GM19193 (cell line): ENCODE measurements around the gene CCDC81.

Experiments
- POLR2A ChIP-seq: IDR thresholded peaks from 4 replicates; pipeline ENCODE4 v1.6.1; 2011; ENCODE audit not compliant: insufficient read depth, insufficient read length; ENCODE audit errors: extremely low read depth

Gene CCDC81

GRCh38 chr11:86418106-86418505 is 43.4 kb downstream of the CCDC81 start:
- no peak for TF ChIP-seq POLR2A

GRCh38 chr11:86418513-86418912 is 43.8 kb downstream of the CCDC81 start:
- TF ChIP-seq POLR2A = no peak

DNA sequence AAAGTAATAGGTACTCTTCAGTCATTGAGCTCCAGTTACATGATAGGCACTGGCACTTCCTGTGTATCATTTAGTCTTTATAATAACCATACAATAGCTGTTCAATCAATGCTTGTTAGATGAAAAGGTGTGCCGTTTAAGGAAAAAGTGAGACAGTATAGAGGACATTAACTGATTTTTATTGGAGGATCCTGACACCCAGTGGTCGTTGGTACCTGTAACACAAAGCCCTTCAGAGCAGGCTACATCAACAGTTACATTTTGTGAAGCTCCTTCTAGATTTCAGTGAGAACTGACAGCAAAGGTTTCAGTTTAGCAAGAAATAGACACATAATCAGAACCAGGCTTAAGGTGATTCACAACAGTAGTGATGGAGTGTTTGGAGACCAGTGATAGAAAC is 44.2 kb downstream of the CCDC81 start:
- TF ChIP-seq POLR2A = no peak

DNA sequence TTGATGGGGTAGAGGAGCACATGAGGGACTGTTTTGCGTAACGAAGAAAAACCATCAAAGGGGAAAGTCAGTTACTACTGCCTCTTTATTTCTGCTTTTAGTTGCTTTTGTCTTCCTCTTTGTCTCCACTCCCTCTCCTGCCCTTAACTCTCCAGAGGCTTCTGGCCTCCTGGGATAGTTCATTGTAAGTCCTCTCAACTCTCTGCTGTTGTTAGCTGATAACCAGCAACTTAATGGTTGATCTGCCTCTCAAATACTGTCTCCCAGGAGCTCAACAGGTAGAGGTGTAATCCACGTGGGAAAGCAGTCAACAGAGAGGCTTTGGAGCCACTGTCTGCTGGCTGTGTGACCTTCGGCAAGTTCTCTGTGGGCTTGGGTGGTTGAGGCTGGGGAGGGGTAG is 47.3 kb downstream of the CCDC81 start:
- TF ChIP-seq POLR2A = no peak

DNA sequence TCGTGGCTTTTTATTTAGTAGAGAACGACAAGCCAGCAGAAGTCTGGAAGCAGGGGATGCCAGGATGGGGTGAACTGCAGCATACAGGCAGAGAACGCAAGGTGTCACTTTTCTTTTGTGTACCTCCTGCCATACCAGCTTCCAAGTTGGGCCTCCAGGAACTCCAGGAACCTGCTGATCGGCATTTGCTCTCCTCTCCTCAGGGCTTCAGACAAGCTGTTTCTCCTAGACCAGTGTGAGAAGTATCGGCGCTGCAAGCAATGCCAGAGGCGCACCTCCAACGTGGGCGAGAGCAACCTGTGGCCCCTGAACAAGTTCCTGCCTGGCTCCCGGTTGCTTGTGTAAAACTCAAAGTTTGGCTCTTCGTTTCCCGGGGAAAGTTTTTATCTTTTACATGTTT is 47.7 kb downstream of the CCDC81 start:
- TF ChIP-seq POLR2A = no peak

DNA sequence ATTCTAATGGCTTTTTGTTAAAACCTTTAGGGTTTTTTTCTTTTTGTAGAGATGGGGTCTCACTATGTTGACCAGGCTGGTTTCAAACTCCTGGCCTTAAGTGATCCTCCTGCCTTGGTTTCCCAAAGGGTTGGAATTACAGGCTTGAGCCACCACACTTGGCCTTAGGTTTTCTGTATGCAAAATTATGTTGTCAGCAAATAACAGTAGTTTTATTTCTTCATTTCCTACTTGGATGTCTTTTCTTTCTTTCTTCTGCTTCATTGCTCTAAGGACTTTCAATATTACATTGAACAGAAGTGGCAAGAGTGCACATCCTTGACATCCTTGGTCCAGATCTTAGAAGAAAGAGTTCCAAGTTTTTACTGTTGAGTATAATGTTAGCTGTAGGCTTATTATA is 52.8 kb downstream of the CCDC81 start:
- TF ChIP-seq POLR2A = no peak

DNA sequence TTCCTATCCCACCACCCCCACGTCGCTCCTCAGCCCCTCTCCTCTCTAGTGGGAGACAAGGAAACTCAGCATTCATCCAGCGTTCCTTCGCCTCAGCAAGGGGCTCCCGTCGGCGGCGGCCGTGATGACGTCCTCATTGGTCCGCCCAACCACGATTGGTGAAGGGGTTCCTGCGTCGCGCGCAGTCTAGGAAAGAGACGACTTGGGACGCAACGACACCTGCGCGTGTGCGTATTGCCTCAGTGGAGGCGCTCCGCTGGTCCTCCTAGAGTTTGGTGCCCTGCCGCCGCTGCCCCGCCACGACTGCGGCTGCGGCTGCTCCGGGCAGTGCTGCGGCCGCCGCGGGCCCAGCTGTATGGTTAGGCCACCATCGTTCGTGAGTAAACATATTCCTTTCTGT is 56.6 kb downstream of the CCDC81 start:
- TF ChIP-seq POLR2A = no peak

- TF ChIP-seq POLR2A = no peak
These were observed 61.0 kb downstream of the CCDC81 start for GRCh38 chr11:86435711-86436110.

- no peak for TF ChIP-seq POLR2A
These were observed 64.0 kb downstream of the CCDC81 start for GRCh38 chr11:86438685-86439084.

DNA sequence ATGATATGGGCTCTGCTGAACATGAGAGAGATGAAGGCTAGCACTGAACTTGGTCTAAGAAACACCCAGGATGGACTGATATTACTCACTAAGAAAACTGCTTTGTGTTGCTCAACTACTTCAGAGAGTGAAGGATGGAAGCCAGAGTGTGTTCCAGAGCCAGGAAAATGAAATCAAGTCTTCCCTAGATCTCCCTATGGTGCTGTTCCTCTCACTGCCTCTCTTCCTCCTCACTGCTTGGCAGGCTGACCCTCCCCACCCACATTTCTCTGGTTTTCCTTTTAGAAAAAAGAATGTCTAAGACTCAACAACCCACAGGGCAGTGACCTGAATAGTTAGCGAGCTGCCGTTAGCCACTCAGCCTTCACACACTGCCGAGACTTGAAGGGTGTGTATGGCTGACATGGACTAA is 65.6 kb downstream of the CCDC81 start:
- no peak for TF ChIP-seq POLR2A

- no peak for TF ChIP-seq POLR2A
These were observed 66.2 kb downstream of the CCDC81 start for GRCh38 chr11:86440843-86441242.

DNA sequence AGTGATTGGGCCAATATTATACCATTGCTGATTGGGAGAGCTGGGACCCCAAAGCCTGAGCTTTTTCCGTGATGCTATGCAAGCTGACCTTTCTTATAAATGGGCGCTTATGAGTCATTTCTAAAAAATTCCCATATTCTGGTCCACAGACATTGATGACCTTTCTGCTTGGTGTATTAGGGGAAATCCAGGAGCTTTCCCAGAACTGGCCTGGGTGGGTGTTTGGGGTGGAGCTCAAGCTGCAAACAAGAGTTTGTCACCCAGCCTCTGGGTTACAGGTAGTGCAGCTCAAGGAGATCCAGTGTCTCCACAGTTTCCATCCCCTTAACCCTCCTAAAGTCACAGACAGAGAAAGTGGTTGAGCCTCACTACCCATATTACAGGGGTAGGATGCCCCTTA is 67.7 kb downstream of the CCDC81 start:
- no peak for TF ChIP-seq POLR2A

DNA sequence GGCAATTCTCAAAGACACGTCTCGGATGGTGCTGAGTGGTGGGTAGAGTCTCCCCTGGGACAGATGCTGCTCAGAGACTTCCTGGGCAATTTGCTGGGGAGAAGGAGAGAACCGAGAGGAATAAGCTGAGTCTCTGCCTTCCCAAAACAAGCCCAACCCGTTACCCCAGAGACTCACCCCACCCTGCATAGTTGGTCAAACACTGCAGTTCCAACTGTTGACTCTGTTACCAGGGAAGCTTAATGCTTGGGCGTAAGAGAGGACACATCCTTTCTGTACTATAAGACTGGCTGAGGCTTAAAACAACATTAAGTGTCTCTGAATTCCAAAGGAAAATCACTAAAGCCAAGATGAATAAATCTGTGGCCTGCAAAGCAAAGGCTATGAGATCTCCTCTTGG is 68.1 kb downstream of the CCDC81 start:
- no peak for TF ChIP-seq POLR2A

DNA sequence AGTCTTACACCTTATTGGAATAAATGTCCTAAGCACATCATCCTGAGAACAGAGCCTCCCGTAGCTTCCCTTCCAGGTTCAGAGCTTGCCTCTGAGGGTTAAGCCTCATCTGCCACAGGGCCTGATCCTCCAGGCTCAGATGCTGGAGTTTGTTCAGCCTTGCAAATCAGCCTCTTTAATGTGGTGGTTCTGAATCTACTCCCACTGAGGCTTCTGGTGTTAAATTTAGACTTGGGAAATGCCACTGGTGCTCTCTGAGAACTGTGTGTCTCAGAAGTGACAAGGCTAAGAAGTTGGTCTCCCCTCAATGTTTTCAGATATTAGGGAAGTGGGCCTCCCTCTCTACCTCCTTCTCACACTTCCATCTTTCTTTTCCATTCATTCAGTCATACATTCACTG is 68.7 kb downstream of the CCDC81 start:
- TF ChIP-seq POLR2A = no peak

GRCh38 chr11:86444981-86445380 is 70.3 kb downstream of the CCDC81 start:
- no peak for TF ChIP-seq POLR2A

DNA sequence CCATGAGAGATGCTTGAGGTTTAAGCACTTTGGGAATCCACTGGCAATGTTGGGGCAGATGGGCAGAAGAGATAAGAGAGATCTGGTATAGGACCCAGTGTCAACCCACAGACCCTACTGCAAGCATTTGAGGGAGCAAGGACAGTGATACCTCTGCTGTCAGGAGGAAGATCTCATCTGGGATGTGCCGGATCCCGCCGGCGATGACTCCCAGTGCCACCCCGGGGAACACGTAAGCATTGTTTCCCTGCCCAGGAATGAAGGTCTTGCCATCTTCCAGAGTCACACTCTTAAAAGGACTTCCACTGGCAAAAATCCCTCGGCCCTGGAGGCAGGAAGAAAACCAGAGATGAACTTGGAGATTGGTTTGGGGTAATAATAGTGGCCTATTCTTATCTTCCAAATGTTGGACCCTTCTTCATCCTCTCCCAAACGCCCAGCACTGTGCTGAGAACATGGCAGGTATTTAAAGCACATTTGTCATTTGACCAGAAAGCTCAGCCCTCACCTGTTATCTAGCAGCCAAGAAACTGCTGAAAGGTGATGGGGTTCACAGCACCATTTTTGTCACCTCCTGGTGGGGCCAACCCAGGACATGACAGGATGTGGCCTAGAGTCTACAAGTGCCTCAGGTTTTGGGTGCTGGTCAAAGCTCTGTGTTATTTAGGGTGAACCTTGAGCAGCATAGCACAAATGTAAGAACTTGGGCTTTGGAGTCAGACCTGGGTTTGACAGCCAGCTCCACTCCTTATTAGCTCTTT is 71.7 kb downstream of the CCDC81 start:
- TF ChIP-seq POLR2A = no peak

- TF ChIP-seq POLR2A = no peak
These were observed 72.2 kb downstream of the CCDC81 start for GRCh38 chr11:86446924-86447285.
